GM19238 (cell line): Measurements from ENCODE around the gene PSD4.

Source experiments
- DNase-seq: peaks from one replicate; pipeline ENCODE4 v3.0.0; 2011; ENCODE audit warnings: low spot score; ENCODE audit not compliant: insufficient read length

Gene PSD4

DNA sequence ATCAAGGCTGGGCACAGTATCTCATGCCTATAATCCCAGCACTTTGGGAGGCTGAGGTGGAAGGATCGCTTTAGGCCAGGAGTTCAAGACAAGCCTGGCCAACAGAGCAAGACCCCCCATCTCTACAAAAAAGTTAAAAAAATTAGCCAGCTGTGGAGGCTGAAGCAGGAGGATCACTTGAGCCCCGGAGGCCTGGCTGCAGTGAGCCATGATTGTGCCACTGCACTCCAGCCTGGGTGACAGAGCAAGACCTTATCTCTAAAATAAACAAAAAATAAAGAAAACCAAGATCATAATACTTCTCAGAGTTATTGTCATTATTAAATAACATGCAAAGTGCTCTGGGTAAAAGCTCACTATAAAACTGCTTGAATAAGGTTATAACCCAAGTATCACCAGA, 31.5 kb upstream of the PSD4 start:
- DNase-seq: no peak

DNA sequence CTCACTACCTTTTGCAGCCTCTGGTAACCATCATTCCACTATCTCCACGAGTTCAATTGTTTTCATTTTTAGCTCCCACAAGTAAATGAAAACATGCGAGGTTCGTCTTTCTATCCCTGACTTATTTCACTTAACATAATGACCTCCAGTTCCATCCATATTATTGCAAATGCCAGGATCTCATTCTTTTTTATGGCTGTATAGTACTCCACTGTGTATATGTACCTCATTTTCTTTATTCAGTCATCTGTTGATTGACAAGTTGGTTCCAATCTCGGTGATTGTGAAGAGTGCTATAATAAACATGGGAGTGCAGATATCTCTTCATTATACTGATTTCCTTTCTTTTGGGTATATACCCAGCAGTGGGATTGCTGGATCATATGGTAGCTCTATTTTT, 29.5 kb upstream of the PSD4 start:
- DNase-seq: no peak

DNA sequence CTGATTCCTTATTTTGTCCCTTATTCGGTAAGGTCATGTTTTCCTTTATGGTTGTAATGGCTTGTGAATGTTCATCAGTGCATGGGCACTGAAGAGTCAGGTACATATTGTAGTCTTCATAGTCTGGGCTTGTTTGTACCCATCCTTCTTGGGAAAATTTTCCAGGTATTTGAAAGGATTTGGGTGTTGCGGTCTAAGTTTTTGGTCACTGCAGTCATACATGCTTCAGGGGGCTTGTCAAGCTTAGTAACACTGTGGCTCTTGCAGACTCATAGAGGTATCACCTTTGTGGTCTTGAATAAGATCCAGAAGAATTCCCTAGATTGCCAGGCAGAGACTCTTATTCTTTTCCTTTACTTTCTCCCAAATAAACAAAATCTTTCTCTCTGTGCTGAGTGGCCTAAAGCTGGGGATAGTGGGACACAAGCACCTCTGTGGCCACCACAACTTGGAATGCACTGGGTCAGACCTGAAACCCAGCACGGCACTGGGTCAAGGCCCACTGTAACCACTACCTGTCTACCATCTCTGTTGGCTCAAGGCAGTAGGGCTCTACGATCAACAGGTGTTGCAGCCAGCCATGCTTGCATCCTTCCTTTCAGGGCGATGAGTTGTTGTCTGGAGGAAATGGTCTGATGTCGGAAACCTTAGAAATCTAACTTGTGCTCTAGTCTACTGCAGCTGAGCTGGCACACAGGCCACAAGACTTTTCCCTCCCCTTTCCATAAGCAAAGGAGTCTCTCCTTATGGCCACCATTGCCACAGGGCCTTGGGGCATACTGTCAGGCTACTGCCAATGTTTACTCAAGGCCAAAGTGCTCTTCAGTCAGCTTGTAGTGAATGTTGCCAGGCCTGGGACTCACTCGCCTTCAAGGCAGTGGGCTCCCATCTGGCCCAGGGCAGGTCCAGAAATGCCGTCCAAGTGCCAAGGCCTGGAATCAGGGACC, 24.9 kb upstream of the PSD4 start:
- no peak for DNase-seq

DNA sequence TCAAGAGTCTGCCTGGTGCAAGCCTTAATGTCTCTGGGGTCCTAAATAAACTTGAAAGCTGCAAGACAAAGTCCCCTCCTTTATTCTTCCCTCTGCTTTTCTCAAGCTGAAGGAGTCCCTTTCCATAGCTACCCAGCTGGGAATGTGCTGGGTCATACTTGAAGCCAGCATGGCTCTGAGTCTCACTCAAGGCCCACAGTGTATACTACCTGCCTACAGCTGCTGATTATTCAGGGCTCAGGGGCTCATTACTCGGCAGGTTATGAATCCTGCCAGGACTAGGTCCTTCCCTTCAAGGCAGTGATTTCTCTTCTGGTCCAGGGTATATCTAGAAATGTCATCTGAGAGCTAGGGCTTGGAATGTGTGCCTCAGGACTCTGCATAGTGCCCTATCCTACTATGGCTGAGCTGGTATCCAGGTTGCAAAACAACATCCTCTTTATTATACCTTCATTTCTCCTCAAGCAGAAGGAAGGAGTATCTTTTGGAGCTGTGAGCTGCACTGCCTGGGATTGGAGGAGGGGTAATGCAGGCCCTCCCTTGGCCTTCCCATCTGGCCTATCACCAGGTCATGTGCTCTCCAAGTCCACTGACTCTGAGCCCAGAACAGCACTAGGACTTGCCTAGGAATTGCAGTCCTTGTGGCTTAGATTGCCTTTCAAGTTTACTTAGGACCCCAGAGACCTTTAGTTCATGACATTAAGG, 24.1 kb upstream of the PSD4 start:
- DNase-seq: no peak

- no peak for DNase-seq
Measured at GRCh38 chr2:113150258-113150601, 23.5 kb upstream of the PSD4 start.

DNA sequence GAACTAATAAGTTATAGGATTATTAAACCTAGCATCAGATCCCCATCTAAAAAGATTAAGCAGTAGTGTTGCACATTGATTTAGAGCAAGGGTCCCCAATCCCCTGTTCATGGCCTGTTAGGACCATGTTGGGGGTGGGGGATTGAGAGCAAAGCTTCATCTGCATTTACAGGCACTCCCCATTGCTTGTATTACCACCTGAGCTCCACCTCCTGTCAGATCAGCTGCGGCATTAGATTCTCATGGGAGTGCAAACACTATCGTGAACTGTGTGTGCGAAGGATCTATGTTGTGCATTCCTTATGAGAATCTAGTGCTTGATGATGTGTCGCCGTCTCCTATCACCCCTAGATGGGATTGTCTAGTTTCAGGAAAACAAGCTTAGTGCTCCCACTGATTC, 18.4 kb upstream of the PSD4 start:
- DNase-seq: no peak

- no peak for DNase-seq
Measured at GRCh38 chr2:113156278-113157117, 17.3 kb upstream of the PSD4 start.

DNA sequence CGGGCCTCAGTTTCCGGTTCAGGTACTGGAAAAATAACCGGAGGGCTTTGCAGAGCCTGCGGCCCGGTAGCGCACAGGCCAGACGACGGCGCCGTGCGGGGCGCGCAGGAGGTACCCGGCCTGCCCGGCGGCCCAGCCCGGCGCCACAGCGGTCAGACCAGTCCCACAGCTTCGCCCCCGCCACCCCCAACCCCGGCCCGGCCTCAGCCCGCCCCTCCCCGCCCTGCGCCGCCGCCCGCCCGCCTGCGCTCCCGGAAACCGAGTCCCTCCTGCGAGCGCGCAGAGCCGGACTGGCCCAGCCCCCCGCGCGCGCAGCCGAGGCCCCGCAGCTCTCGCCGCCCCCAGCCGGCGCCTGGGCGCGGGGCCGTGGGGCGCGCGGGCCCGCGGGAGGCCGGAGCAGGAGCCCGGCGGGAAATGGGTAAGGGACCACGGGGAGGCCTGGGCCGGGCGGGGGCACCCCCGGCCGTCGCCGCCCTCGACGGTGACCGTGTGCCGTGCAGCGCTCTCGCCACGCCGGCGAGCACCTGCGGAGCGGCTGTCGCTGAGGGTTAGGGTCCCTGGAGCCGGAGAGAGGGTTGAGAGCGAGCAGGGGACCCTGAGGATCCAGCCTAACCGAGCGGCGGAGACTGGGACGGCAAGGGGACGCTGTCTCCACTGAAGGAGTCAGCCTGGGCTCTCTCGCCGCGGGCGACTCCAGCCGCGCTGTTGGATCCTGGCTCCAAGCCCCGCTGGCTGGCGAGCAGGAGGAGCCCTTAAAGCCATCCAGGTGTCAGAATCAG, 16.5 kb upstream of the PSD4 start:
- DNase-seq: no peak

DNA sequence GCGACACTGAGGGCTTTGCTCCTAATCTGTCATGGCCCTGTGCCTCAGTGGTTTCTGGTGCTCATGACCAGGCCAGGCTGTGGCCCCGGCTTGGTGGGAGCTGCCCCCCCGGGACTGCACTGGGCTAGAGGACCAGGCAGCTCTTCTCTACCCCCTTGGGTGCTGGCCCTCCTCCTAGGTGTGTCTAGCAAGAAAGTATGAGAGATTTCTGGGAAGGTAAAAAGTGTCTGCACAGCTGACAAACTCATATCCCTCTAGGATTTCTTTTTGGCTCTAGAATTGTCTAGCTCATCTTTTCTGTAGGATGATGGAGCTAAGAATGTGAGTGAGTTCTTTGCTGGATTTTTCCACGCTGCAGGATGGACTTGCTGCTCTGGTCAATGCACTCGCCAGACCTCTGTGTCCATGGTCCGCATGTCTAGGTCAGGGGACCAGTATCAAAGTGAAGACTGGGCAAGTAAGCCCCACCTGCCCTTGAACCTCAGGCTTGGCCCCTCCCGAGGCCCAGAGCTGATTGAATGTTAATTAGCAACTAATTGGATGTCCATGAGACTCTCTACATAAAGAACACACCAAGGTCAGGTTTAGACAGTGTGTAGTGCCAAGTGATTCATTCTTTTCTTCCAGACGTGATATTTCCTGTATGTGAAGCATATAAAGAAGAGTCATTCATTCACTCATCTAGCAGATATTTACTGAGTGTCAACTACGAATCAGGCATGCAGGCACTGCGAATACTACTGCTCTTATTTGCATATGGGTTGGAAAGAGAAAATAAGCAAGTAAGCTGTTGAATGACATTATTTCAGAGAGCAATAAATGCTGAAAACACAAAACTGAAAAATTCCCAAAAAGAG, 15.6 kb upstream of the PSD4 start:
- no peak for DNase-seq

DNA sequence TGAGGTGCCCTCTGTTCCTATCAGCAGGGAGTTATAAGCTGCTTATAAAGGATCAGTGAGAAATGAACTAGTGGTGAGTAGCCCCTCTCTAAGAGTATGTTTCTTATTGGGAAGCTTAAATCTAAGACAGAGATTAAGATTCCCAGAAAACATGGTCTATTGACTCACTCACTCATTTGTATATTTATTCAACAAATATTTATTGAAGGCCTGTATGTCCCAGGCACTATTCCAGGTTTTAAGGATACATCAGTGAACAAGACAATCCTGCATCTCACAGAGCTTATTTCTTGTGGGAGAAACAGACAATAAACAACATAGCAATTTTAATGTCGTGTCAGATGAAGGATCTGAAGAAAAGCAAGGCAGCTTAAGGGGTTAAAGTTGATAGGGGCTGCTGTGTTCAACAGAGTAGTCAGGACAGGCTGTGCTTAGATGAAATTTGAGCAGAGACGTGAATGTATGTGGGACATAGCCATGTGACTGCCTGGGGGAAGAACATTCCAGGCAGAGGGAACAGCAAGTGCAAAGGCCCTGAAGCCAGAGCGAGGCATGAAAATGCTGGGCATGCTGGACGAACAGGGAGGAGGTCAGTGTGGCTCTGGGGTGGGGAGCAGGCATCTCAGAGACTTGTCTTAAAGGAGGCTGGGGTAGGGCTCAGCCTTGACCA, 14.8 kb upstream of the PSD4 start:
- no peak for DNase-seq

DNA sequence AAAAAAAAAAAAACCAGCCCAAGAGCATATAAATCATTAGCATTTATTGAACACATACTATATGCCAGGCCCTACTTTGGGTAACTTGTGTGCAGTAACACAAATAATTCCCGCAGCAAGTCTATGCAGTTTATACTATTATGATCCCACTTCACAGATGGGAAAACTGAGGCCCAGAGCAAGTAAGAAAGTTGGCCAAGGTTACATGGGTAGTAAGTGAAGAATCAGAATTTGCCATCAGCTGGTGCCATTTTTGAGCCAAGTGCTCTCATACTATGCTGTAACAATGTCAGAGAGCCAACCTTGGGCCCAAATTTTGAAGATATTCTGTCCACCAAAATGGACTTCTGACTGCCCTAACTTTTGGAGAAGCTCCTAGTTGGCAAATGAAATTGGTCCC, 13.5 kb upstream of the PSD4 start:
- DNase-seq: no peak

GRCh38 chr2:113160962-113161361, 12.8 kb upstream of the PSD4 start:
- DNase-seq: no peak

- DNase-seq: no peak
Measured at GRCh38 chr2:113162173-113162572, 11.6 kb upstream of the PSD4 start.

DNA sequence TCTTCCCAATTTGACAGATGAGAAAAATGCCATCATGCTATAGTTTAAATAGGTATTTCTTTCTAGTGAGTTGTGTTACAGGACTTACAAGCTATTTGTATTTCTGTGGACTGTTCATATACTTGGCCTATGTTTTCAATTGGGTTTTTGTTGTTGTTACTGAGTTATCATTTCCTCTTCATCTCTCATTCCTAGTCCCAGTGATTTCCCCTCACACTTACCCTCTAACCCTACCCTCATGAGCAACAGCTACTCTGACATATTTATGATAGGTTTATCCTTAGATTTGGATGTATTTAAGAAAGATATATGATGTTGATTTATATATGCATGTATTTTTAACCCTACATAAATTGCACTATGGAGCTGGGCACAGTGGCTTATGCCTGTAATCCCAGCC, 10.9 kb upstream of the PSD4 start:
- no peak for DNase-seq

DNA sequence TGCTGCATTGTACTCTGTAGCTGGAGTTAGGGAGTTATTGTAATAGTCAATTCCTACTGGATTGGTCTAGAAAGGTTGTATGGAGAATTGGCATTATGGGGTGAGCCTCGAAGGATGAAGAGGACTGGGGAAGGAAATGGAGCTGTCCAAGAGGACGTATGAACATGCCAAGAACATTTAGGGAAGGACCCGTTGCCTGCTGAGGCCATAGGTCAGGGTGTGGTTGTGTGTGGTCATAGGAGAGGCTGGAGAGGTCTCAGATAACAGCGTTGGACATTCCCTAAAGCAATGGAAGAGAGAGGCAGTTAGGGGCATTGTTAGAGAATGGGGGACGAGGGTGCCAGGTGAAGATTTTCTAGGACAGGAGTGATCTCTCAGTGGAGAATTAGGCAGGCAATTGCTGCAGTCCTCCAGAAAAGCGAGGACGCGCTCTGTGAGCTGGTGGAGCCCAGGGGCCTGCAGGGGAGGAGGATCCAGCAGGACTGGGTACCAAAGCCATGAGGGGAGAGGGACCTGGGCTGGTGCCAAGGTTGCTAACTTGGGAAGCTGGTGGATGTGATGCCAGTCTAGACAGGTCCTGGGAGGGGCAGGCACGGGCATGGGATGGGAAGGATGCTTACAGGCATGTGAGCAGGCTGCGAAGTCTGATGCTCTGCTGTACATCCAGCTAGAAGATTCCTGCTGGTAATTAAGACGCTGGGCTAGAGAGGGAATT, 9.4 kb upstream of the PSD4 start:
- DNase-seq: no peak

DNA sequence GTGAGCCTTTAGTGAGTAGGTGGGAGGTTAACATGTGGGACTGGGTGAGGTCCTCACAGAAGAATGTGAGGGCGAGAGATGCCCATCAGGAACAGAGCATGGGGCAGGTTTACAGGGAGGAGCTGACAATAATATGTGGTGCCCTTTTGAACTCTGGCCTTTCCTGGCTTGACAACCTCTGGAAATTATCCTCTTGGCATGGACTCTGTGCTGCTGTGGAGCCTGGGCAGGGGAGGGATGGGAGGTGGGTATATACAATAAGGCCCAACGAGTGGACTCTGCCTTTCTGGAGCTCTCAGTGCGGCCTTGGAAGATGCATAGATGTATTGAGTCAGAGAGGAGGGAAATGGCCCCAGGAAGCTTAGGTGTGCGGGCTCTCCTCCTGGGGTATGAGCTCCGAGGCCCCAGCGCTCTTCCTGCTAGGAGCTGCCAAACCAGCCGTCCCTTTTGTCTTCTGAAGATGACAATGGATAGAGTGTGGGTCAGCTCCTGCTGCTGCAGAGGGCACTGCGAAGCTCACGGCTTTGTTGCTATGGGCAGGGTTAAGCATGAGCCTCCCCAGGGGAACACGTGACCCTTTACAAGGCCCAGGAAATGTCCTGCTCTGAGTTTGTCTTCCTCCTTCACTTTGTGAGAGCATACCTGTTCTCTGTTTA, 8.7 kb upstream of the PSD4 start:
- DNase-seq: no peak

DNA sequence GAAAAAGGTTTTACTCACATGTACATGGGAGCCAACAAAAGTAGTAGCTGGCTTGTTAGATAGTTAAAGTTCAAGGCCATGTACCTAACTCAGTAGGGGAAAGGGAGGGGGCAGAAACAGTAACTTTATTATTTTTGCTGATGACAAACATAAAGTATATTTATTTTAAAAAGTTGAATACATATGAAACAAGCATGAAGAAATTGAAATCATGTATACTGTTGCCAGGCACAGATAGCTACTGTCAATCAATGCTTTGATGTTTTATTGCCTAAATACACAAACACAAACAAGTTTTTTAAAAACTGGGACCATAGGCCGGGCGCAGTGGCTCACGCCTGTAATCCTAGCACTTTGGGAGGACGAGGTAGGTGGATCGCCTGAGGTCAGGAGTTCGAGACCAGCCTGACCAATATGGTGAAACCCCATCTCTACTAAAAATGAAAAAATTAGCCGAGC, 7.6 kb upstream of the PSD4 start:
- no peak for DNase-seq

DNA sequence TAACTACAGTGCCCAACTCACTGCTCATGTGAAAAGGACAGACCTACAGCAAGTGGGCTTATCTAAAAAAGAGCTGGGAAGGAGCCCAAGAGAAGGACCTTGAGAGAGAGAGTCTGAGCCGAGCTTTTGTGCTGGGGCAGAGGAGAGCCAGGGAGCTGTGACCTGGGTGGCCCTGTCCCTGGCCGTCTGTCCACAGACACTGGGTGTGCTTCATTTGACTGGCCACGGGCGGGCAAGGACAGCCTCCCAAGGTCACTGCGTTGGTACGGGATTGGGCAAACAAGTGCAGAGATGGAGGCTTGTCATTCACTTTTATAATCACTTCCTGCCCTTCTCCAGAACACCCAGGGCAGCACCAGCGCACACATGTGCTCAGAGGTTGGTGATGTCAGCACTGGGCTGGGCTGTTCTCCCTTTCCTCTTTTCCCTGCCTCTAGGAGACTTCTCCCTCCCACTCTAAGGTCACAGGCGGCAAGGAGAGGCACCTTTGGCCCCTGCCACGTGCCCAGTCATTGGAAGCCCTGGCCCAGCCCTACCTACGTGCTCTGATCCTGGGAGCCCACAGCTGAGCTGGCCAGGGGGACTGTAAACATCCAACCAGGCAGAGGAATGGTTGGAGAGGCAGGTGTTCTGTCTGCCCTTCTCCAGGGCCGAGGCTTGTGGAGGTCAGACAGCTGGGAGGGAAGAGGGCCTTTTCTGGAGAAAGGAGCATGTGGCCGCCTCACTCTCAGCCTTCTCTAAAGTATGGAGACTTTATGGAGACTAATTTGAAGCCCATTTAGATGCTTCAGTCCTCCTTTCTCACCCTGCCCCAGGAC, 6.4 kb upstream of the PSD4 start:
- DNase-seq: no peak
